ENCODE measurements around the gene ADAM22. TPM values are rescaled to one million over a fixed set of nuclear protein-coding genes. Genes with fewer than 3 reads are reported as not detected.
A peak's percentile ranks its signal among the peaks of the same experiment; 100 is the strongest.

The ADAM22 gene
- total and polyA plus RNA-seq, 10 of the 15 experiments (the other 5 are each of a cell fraction or from before 2014, with no cell fraction given): 1.4 to 24.5 (median 7.6) TPM

DNA sequence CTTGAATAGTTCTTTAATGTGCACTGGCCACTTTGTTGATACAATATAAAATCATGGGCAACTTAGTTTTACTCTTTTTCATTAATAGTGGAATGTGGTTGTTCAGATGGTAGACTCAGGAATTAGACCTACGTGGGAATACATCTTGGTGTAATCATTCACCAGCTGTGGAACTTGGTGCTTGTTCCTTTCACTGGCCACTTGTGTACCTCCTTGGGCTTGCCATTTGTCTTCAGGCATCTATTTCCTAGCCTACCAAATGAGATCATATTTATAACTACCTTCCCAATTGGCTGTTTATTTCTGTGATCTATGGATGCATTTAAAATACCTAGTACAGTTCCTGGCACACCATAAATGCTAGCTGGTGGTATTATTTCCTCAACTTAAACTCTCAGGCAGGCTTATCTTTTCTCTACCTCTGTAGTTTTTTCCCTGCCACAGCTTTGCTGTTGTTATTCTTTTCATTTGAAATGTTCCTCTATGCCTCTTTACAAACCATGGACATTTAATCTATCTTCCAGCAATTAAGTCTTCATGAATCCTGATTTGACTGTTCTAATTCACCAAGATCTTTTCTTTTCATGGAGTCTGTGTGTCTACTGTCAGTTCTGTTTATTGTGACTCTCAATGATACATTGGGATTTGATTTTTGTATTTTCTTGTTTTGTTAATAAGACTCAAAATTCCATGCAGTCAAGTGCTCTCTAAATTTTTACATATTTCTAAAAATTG, 113.0 kb downstream of the ADAM22 start:
- Histone ChIP-seq H4K20me1 (ENCODE audit: control insufficient read depth, insufficient read depth) (no peaks in the 10 kb centered on the region), H3K4me3 (no peak overlapping the region), H3K9ac (ENCODE audit: control insufficient read depth, insufficient read depth, low read length) (no peak overlapping the region), H3K4me1 (ENCODE audit: control insufficient read depth, insufficient read depth, low read length) (peaks cover 5% of the 10 kb centered on the region), H3K79me2 (ENCODE audit: control insufficient read depth, insufficient read depth, low read length) (peaks cover 6% of the 10 kb centered on the region), H3K27ac (ENCODE audit: control insufficient read depth, insufficient read depth) (no peak overlapping the region; the same call in 1 of the 2 replicates), H3K27me3 (replicated peaks in 1 of 2; ENCODE audit: control insufficient read depth in 2 of 2, insufficient read depth in 2 of 2, low read length in 1 of 2) (no peaks in the 10 kb centered on the region), H3K9me3 (replicated peaks; ENCODE audit: control insufficient read depth, insufficient read depth, low read length) (no peaks in the 10 kb centered on the region; the same call in 2 of the 3 replicates), H3K36me3 (ENCODE audit: control insufficient read depth in 2 of 2, insufficient read depth in 2 of 2, low read length in 1 of 2) (no peaks in the 10 kb centered on the region), H2AFZ (ENCODE audit: control insufficient read depth, low read depth, low read length) (no peak overlapping the region), H3K4me2 (ENCODE audit: control insufficient read depth, insufficient read depth) (no peak overlapping the region)
- RAD21 ChIA-PET (ENCODE audit: unreplicated experiment): interaction anchor here (0.7 to 1.2 kb wide), 5 partner anchors 9 to 160 kb away, joined by 3 to 6 read pairs (median 3); partner anchors contain the start of gene ADAM22
- 33% methylated on average over 1 of the region's 1 CpG for WGBS (ENCODE audit: insufficient coverage, insufficient replicate concordance, low lambda C conversion rate, missing lambda C conversion rate)
- FAIRE-seq: no peak
- no peak for DNase-seq (ENCODE audit: low read depth, low spot score)
- TF ChIP-seq NFYB (IDR thresholded peaks at IDR 0.05; ENCODE audit: insufficient read depth, low read depth, low read length) (0 out of 2 replicates have a peak, but pooled peaks have one; percentile 21), RAD51 (IDR thresholded peaks at IDR 0.05) (no peak)
- in situ Hi-C loops (cut with MboI): no loop called here
- CTCF ChIA-PET: interaction anchor here (1.2 to 1.6 kb wide), 2 partner anchors 25 to 65 kb away, joined by 3 to 5 read pairs; no protein-coding TSS in a partner anchor
- SMC1A ChIA-PET (ENCODE audit: uncharacterized antibody, unreplicated experiment): interaction anchor here (0.6 to 1.6 kb wide), 13 partner anchors 9 to 447 kb away, joined by 3 to 11 read pairs (median 4); partner anchors contain the start of genes ABCB1 and ADAM22
- intact Hi-C loops (cut with micrococcal nuclease; ENCODE audit: unreplicated experiment): loop anchor here (5.0 kb wide), 1 partner anchor 120 kb away; no protein-coding TSS in a partner anchor
- peak; percentile 46 for ATAC-seq
- BruUV-seq (replicated peaks): no TSS peak
- POLR2A ChIA-PET: no interaction called here

DNA sequence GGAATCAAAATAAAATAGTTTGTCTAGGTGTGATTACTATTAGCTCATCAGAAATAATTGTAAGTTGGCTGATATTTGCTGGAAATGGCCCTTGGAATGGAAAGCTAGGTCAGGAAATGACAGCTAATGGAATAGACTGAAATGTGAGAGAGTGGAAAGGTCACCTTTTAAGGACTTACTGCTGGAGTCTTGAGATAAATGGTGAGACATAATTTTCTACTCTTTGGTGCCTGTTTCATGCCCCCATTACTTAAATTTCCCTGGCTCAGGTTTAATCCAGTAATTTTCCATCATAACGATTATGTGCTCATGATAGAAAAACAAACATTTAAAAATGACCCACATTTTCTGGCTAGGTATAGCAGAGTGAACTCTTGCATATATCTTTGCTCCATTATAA, 123.6 kb downstream of the ADAM22 start:
- FAIRE-seq: peak; percentile 31
- H3K4me2 ChIP-seq (ENCODE audit: control insufficient read depth, insufficient read depth): no peak overlapping the region
- in situ Hi-C loops (cut with MboI) (no loop called here), intact Hi-C loops (cut with micrococcal nuclease; ENCODE audit: unreplicated experiment) (no loop called here)
- H3K27ac ChIP-seq (ENCODE audit: control insufficient read depth, insufficient read depth): no peak overlapping the region
- H3K4me1 ChIP-seq (ENCODE audit: control insufficient read depth, insufficient read depth, low read length): no peaks in the 10 kb centered on the region
- H4K20me1 ChIP-seq (ENCODE audit: control insufficient read depth, insufficient read depth): no peaks in the 10 kb centered on the region
- no peak for ATAC-seq
- CTCF ChIA-PET: interaction anchor here (0.8 to 1.6 kb wide), 4 partner anchors 14 to 276 kb away, joined by 3 to 7 read pairs (median 4); no protein-coding TSS in a partner anchor
- no TSS peak for BruUV-seq (replicated peaks)
- H3K4me3 ChIP-seq: no peak overlapping the region
- SMC1A ChIA-PET (ENCODE audit: uncharacterized antibody, unreplicated experiment): interaction anchor here (1.7 to 4.5 kb wide), 3 partner anchors 9 to 15 kb away, joined by 6 to 19 read pairs (median 11); no protein-coding TSS in a partner anchor
- POLR2A ChIA-PET: no interaction called here
- no peaks in the 10 kb centered on the region for H3K36me3 ChIP-seq (ENCODE audit: control insufficient read depth in 2 of 2, insufficient read depth in 2 of 2, low read length in 1 of 2)
- 82% methylated on average over 1 of the region's 1 CpG for WGBS (ENCODE audit: insufficient coverage, insufficient replicate concordance, low lambda C conversion rate, missing lambda C conversion rate)
- DNase-seq (ENCODE audit: low read depth, low spot score): no peak
- no peaks in the 10 kb centered on the region for H3K79me2 ChIP-seq (ENCODE audit: control insufficient read depth, insufficient read depth, low read length)
- no peaks in the 10 kb centered on the region for H3K9me3 ChIP-seq (replicated peaks; ENCODE audit: control insufficient read depth, insufficient read depth, low read length)
- H2AFZ ChIP-seq (ENCODE audit: control insufficient read depth, low read depth, low read length): no peak overlapping the region
- RAD21 ChIA-PET (ENCODE audit: unreplicated experiment): interaction anchor here (1.9 kb wide), 1 partner anchor 28 kb away, joined by 5 read pairs; no protein-coding TSS in a partner anchor
- no peaks in the 10 kb centered on the region for H3K27me3 ChIP-seq (replicated peaks in 1 of 2; ENCODE audit: control insufficient read depth in 2 of 2, insufficient read depth in 2 of 2, low read length in 1 of 2)
- no peak overlapping the region for H3K9ac ChIP-seq (ENCODE audit: control insufficient read depth, insufficient read depth, low read length)
- TF ChIP-seq, protein P1, sequence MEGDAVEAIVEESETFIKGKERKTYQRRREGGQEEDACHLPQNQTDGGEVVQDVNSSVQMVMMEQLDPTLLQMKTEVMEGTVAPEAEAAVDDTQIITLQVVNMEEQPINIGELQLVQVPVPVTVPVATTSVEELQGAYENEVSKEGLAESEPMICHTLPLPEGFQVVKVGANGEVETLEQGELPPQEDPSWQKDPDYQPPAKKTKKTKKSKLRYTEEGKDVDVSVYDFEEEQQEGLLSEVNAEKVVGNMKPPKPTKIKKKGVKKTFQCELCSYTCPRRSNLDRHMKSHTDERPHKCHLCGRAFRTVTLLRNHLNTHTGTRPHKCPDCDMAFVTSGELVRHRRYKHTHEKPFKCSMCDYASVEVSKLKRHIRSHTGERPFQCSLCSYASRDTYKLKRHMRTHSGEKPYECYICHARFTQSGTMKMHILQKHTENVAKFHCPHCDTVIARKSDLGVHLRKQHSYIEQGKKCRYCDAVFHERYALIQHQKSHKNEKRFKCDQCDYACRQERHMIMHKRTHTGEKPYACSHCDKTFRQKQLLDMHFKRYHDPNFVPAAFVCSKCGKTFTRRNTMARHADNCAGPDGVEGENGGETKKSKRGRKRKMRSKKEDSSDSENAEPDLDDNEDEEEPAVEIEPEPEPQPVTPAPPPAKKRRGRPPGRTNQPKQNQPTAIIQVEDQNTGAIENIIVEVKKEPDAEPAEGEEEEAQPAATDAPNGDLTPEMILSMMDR (IDR thresholded peaks at IDR 0.05 in 2 of 3, conservative IDR thresholded peaks at IDR 0.05 in 1 of 3; ENCODE audit: control insufficient read depth in 2 of 3, extremely low read depth in 1 of 3, insufficient read depth in 1 of 3, low read depth in 3 of 3, low read length in 3 of 3): no peak
- TF ChIP-seq, protein P2, sequence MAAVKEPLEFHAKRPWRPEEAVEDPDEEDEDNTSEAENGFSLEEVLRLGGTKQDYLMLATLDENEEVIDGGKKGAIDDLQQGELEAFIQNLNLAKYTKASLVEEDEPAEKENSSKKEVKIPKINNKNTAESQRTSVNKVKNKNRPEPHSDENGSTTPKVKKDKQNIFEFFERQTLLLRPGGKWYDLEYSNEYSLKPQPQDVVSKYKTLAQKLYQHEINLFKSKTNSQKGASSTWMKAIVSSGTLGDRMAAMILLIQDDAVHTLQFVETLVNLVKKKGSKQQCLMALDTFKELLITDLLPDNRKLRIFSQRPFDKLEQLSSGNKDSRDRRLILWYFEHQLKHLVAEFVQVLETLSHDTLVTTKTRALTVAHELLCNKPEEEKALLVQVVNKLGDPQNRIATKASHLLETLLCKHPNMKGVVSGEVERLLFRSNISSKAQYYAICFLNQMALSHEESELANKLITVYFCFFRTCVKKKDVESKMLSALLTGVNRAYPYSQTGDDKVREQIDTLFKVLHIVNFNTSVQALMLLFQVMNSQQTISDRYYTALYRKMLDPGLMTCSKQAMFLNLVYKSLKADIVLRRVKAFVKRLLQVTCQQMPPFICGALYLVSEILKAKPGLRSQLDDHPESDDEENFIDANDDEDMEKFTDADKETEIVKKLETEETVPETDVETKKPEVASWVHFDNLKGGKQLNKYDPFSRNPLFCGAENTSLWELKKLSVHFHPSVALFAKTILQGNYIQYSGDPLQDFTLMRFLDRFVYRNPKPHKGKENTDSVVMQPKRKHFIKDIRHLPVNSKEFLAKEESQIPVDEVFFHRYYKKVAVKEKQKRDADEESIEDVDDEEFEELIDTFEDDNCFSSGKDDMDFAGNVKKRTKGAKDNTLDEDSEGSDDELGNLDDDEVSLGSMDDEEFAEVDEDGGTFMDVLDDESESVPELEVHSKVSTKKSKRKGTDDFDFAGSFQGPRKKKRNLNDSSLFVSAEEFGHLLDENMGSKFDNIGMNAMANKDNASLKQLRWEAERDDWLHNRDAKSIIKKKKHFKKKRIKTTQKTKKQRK (IDR thresholded peaks at IDR 0.05; ENCODE audit: low read depth, low read length): no peak
- TF ChIP-seq MXI1 (IDR thresholded peaks at IDR 0.05; ENCODE audit: low read depth, low read length) (no peak), RELB (IDR thresholded peaks at IDR 0.05; ENCODE audit: low read depth) (no peak)

Data from GM12878 (cell line).